Adrenal gland (tissue), 5 donors: ENCODE data around the gene CD72.
"Not testable (repeated sequence)": the region's sequence is repeated elsewhere in the genome, so short reads cannot be mapped to it uniquely, and the experiment has no call there.

Experiments
- POLR2A ChIP-seq, 2 donors: fragments of 450-650 bp; IDR thresholded peaks; one replicate each; pipeline ENCODE4 v1.6.1; 2017; ENCODE audit warnings: antibody characterized with exemption in 2 of 2, mild to moderate bottlenecking in 2 of 2, moderate library complexity in 1 of 2
- TF ChIP-seq, protein P1 (sequence below), 6 experiments: fragments of 450-650 bp in 4 of 6; fragments of 200-600 bp in 2 of 6; sonication (generic) in 1 of 6; IDR thresholded peaks; 1 replicate in 5 of 6; 2 replicates in 1 of 6; pipeline versions ENCODE4 v1.5.1 to v1.8.0; 2016 to 2021; ENCODE audit warnings: antibody characterized with exemption in 6 of 6, mild to moderate bottlenecking in 2 of 6, moderate library complexity in 1 of 6
- donor health status: DM: no; HTN: no; CAD: no.

DNA sequence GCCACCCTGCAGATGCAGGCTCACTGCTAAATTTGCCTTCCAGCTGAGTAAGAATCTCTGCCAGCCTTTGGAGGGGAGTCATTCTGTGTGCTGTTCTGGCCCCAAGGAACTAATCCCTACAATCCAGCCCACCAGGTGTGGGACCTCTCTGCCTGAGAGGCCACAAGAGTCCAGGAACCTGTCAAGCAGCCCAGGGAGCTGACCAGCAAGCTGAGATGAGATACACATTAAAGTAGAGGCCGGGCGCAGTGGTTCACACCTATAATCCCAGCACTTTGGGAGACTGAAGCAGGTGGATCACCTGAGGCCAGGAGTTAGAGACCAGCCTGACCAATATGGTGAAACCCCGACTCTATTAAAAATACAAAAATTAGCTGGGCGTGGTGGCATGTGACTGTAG lies 6.1 kb downstream of the CD72 start:
- TF ChIP-seq POLR2A (IDR thresholded peaks at IDR 0.05): not testable (repeated sequence)
- TF ChIP-seq, protein P1, sequence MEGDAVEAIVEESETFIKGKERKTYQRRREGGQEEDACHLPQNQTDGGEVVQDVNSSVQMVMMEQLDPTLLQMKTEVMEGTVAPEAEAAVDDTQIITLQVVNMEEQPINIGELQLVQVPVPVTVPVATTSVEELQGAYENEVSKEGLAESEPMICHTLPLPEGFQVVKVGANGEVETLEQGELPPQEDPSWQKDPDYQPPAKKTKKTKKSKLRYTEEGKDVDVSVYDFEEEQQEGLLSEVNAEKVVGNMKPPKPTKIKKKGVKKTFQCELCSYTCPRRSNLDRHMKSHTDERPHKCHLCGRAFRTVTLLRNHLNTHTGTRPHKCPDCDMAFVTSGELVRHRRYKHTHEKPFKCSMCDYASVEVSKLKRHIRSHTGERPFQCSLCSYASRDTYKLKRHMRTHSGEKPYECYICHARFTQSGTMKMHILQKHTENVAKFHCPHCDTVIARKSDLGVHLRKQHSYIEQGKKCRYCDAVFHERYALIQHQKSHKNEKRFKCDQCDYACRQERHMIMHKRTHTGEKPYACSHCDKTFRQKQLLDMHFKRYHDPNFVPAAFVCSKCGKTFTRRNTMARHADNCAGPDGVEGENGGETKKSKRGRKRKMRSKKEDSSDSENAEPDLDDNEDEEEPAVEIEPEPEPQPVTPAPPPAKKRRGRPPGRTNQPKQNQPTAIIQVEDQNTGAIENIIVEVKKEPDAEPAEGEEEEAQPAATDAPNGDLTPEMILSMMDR (IDR thresholded peaks at IDR 0.05): not testable (repeated sequence)
